ENCODE data around the gene PACS2. TPM values are rescaled to one million over a fixed set of nuclear protein-coding genes. Genes with fewer than 3 reads are reported as not detected.
A peak's percentile ranks its signal among the peaks of the same experiment; 100 is the strongest.

Gene PACS2
- total RNA-seq, 1 experiment from 2014 or later = 33.3 TPM

GRCh38 chr14:105419195-105420091 is 104.9 kb downstream of the PACS2 start, which contains the start of gene MTA1:
MTA1 (plus strand) TSS chr14:105419827; CDS start chr14:105420036, 209 bp downstream.
- no peak for DNase-seq (ENCODE audit: low read depth)

DNA sequence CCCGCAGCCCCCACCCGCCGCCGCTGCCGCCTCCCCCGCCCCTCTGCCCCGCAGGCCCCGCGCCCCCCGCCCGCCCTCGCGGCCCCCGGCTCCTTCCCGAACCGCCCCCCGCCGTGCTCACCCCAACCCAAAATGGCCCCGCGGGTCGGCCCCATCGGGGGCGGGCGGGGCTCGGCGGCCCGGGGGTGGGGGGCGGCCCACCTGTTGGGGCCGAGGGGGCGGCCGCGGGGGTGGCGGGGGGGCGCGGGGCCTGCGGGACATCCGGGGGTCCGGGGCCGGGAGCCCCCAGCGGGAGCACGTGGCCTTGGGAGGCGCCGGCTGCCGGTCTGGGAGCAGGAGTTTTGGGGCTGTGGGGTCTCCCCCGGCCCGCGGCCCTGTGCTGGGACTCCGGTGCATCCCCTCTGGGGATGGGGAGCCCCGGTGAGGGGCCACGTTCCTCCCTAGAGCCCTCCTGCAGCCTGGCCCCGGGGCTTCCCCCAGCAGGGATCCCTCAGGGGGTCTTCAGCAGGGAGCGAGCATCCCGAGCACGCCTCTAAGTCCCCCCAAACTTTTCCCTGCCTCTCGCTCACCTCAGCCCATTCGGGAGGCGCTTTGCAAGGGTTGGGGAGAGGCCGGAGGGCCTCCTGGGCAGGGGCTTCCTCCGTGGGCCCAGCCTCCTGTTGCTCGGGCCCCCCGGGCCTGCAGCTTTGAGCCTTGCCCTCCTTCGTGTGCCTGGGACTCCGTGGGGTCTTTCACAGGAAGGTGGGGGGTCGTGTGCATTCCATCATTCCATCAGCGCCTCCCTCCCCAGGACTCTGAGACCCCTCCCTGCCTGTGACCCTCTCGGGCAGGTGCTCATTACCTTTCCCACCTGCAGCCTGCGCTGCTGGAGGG is 105.8 kb downstream of the PACS2 start:
- DNase-seq (ENCODE audit: low read depth) = no peak

DNA sequence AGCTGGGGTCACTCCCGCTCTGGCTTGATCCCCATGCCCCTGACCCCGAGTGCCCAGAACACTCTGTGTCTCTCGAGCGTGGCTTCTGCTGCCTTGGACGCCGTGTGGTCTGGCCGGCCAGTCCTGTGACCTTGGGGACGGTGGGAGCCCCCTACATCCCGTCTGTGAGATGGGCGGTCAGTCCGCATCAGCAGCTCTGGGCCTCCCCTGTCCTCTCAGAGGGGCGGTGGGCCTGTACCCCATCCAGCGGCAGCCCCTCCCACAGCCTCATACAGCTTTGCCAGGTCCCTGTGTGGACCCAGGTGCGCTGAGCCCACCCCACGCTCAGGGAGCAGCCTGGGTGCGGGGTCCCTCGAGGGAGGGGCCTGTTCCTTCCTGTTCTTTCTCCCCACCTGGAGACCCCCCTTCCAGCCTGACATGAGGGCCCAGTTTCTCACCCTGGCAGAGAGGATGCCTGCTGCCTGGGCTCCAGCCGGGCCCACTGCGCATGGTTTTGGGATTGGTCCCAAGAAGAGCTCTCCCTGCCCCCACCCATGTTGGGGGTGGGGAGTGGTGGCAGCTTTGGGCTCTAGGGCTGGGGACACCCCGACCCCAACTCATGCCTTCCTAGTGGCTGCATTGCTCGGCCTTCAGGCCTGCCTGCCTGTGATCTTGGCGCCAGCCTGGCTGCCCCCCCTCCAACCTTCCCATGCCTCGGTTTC is 106.6 kb downstream of the PACS2 start:
- no peak for DNase-seq (ENCODE audit: low read depth)

DNA sequence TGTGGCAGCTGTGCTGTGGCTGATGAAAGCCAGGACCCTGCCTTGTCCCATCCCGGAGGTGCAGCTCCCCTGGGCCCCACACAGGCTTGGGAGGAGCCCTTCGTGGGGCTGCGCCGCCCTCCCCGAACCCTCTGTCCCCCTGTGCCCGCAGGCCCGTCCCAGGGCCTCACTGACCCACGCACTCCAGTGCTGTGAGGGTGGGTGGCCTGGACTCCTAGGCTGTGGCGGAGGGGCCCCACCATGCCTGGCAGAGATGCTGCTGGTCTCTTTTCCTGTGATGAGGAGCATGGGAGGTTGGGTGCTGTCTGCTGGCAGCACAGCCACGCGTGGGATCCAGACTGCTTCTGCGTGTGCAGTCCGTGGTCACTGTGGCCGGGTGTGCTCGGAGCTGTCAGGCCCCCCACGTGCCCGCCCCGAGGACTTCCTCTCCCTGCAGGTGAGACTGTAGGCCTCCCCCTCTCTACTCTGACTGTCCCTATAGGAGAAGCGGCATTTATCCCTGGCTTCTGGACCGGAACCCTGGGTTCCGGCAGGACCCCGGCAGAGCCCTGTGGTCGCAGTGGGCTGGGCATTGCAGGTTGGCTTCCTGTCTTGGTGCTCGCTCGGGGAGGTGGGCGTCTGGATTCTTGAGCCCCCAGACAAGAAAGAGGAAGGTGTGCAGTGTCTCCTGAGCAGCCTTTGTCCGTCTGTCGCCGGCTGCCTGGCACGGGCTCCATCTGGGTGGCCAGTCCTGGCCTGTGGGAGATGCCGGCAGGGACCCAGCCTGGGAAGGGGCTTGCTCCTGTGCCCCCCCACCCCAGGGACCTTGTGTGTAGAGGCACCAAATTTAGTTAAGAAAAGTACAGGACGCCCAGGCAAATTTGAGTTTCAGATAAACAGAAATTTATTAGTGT is 107.4 kb downstream of the PACS2 start:
- DNase-seq (ENCODE audit: low read depth) = no peak

DNA sequence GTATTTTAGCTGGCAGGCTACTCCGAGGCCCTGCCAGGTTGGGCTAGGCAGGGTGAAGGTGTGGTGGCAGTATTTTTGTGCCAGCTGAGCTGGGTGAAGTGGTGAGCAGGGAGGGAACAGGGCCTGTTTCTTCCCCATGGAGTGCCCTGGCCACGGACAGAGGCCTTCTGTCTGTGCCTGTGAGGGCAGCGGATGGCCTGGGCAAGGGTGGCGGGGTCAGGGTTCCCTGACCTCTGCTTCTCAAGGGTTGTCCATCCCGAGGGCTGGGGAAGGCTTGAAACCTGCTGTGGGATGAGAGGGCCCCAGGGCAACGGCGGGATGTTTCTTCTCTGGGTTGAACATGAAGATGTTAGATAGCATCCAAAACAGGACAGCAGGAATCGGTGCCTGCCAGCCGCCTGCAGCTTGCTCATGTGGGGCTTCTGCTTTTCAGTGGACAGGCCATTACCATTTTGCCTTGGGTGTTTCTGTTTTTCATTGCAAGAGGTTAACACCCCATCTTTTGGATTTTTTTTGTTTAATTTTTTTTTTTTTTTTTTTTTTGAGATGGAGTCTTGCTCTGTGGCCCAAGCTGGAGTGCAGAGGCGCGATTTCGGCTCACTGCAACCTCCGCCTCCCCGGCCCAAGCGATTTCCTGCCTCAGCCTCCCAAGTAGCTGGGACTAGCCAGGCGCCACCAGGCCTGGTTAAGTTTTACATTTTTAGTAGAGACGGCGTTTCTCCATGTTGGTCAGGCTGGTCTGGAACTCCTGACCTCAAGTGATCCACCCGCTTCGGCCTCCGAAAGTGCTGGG is 108.3 kb downstream of the PACS2 start:
- no peak for DNase-seq (ENCODE audit: low read depth)

DNA sequence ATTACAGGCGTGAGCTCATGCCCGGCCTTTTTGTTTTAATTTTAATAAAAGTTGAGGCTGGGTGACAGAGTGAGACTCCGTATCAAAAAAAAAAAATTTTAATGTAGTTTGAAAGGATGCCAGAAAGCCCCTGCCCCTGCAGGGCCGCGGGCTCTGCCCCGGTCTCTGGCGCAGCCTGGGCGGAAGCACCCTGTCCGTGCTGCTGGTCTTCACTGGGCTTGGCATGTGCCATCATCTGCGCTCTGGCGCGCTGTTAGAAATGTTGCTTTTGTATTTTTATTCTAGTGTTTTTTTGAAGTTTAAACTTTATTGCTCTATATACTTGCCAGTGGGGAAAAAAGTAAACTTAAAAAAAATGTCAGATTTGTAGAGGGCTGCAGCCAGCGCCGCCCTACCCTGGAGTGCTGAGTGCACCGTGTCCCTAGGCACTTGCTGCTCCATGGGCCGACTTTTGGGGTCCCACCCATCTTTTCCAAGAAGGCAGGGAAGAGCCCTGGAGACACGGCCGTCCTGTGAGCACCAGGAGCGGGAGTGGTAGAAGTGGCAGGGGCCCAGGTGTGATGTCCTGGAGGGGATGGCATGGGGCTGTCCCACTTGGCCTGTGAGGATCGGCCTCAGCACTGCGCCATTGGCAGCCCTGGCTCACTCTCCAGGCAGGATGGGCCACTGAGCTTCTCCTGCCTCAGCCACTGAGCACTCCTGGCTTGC is 109.1 kb downstream of the PACS2 start:
- no peak for DNase-seq (ENCODE audit: low read depth)

DNA sequence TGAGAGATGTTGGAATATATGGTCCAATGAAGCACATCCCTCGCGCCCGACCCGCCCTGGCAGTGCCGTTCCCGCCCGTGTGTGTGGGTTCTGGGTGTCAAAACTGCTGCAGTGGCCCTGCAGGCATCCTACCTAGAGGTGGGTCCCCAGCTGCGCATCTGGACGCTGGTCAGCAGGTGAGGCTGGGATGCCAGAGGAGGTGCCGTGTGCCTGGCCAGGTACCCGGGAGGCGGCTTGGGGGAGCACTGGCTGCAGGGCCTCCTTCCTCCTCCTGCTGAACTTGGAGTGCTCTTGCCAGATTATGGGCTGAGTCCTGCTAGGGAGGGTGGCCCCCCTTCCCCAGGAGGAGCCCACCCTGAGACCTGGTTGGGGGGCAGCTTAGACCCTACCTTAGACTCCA is 110.3 kb downstream of the PACS2 start:
- DNase-seq (ENCODE audit: low read depth) = no peak

DNA sequence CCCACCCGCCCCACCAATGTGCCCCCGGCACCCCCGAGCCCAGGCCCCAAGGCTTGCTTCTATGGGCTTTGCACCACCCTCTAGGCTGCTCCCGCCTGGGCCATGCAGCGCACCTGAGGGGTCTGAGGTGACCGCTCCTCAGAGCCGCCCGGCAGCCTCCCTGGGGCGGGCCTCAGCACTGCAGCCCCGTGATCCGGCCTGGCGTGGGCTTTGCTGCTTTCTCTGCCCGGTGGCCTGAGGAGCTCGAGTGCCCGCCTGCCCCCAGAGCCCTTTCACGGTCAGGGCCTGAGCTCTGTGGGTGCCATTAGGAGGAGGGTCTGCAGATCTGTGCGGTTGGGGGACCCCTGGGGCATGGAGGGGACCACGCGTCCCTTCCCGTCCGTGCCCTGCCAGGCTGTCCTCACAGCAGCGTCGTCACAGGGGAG is 111.3 kb downstream of the PACS2 start:
- no peak for DNase-seq (ENCODE audit: low read depth)

DNA sequence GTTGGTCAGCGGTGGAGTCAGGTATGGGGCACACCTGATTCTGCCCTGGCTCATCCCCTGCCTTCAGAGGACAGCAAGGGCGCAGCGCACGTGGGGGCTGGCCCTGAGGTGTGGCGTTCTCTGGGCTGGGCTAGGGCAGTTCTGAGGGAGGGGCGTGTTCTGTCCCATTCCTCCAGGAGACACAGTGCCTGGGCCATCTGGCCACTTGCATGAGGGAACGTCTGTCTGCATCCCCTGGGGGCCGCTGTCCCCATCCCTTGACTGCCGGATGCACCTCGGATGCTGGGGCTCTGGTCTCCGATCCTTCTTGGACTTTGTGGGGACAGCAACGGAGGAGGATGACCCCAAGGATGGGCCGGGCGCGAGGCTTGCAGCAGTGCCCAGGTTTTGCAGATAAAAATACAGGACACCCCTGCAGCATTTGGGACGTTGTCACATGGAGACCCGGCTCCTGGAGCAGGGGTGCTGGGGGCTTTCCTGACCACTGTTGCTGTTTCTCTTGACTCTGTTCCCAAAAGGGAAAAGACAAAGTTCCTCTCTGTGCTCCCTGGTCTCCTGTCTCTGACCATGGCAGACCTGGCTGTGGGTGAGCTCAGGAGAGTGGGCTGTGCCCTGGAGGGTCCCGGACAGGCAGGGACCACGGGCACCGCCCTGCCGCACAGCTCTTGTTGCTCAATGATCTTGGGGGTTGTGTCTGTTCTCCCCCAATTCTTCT is 112.0 kb downstream of the PACS2 start:
- DNase-seq (ENCODE audit: low read depth) = no peak

GRCh38 chr14:105427412-105427811 is 112.9 kb downstream of the PACS2 start:
- no peak for DNase-seq (ENCODE audit: low read depth)

DNA sequence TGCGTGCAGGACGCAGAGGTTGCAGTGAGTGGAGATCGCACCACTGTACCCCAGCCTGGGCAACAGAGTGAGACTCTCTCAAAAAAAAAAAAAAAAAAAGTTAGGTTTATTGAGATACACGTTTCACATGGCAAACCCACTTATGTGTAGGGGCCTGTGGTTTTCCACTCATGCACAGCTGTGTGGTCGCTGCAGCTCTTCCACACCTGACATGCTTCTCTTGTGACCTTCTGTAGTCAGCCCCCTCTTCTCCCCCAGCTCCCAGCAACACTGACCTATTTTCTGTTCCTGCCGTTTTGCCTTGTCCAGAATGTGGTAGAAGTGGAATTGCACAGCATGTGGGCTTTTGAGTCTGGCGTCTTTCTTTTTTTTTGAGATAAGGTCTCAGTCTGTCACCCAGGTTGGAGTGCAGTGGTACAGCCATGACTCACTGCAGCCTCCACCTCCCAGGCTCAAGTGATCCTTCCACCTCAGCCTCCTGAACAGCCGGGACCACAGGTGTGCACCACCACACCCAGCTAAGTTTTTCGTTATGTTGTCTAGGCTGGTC is 113.5 kb downstream of the PACS2 start:
- no peak for DNase-seq (ENCODE audit: low read depth)

DNA sequence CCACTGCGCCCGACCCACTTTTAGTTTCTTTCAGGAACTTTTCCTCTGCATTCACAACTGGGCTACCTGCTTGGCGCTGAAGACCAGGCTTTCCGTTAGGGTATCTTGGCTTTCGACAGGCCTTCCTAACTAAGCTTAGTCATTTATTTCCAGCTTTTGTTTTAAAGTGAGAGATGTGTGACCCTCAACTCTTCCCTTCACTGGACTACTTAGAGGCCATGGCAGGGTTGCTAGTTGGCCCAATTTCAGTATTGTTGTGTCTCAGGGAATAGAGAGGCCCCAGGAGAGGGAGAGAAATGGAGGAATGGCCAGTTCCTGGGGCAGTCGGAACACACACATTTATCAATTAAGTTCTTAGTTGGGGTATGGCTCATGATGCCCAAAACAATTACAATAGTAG is 115.5 kb downstream of the PACS2 start:
- DNase-seq (ENCODE audit: low read depth) = no peak

DNA sequence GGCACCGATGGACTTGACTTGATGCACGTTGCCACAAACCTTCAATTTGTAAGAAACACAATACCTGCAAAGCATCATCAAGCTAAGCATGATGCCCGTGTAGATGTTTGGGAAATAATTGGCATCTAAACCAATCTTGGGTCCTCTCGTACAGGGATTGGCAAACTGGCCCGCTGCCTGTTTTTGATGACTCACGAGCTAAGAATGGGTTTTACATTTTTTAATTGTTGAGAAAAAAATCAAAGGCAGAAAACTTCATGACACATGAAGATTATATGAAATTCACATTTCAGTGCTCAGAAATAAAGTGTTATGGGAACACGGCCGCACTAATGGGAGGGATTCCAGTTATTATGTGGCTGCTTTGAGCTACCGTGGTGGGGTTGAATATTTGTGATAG is 116.0 kb downstream of the PACS2 start:
- peak; percentile 72 for DNase-seq (ENCODE audit: low read depth)

GRCh38 chr14:105431256-105431655 is 116.7 kb downstream of the PACS2 start:
- DNase-seq (ENCODE audit: low read depth) = no peak

- no peak for DNase-seq (ENCODE audit: low read depth)
Measured at GRCh38 chr14:105432657-105433056, 118.1 kb downstream of the PACS2 start.

DNA sequence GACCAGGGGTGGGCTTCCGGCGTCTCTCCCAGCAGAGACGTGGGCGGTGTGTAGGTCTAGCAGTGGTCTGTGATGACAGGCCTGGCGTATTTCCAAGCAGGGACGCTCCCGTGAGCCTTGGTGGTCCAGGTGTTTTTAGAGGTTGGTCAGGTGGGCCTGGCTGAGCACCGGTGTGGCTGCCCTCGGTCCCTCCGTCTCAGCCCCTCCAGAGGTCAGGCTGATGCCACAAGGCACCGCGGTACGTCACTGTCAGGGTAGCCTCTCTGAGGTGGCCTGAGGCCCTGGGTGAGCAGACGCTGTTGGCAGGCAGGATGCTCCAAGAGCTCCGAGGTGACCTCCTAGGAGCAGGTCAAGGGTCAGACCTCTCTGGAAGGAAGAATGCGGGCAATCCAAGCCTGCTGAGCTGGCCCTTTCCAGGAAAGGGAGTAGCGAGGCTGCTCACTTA is 118.6 kb downstream of the PACS2 start:
- DNase-seq (ENCODE audit: low read depth) = no peak

DNA sequence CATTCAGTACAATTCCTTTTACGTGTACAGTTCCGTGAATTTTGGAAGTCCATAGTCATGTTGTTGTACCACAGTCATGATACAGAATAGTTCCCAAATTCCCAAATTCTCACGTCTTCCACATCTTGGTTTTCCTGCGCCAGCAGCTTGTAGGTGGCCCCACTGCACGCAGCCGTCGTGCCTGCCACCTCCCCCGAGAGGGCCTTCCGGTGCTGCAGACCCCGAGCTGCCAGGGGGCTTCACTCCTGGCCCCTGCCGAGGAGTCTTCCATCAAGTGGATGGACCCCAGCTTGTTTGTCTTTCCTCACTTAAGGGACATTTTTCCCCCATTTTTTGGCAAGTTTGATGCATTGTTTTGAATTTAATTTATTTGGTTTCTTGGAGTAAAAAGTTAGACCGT is 121.9 kb downstream of the PACS2 start:
- DNase-seq (ENCODE audit: low read depth) = no peak

Measured in HT1080 (cell line).